Measurements from ENCODE around the gene EYS. TPM values are rescaled to one million over a fixed set of nuclear protein-coding genes. Genes with fewer than 3 reads are reported as not detected.

Gene EYS
- total and polyA plus RNA-seq, 9 of the 15 experiments (the other 6 are each of a cell fraction or from before 2014, with no cell fraction given), result 0.03 to 0.36 (median 0.10) TPM; not detected in 2

DNA sequence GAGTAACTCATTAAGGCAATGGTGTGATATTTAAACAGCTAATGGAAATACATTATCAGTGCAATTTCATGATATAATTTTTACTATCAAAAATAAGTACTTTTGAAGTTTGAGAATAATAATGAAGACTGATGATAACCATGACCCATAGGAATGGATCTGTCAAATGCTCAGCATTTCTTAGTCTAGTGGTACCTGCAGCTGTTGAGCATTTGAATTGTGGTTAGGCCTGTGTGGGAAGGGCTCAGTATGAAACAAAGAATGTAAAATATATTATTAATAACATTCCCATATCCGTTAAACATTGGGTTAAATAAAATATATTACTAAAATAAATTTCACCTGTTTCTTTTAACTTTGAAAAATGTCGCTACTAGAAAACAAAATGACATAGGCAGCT, 1898.5 kb downstream of the EYS start (continued):
- TF ChIP-seq ZBTB12 (CRISPR knock-in tag; IDR thresholded peaks at IDR 0.05) (no peak), MTF1 (CRISPR knock-in tag; IDR thresholded peaks at IDR 0.05; ENCODE audit: borderline replicate concordance) (no peak), PRPF4 (IDR thresholded peaks at IDR 0.05; ENCODE audit: insufficient read depth, low read depth, low read length, poor library complexity, severe bottlenecking) (no peak), ZNF398 (CRISPR knock-in tag; IDR thresholded peaks at IDR 0.05) (no peak), ZBTB9 (CRISPR knock-in tag; IDR thresholded peaks at IDR 0.05) (no peak), XRCC3 (IDR thresholded peaks at IDR 0.05) (no peak), ZNF740 (CRISPR knock-in tag; IDR thresholded peaks at IDR 0.05) (no peak), ZNF740 (tag; IDR thresholded peaks at IDR 0.05) (no peak), CBX8 (IDR thresholded peaks at IDR 0.05; ENCODE audit: borderline replicate concordance, extremely low read depth, low read depth, low read length, poor library complexity, severe bottlenecking) (no peak), SREBF2 (CRISPR knock-in tag; IDR thresholded peaks at IDR 0.05) (no peak), NRF1 (conservative IDR thresholded peaks at IDR 0.05 in 1 of 2, IDR thresholded peaks at IDR 0.05 in 1 of 2) (no peak), TCF3 (CRISPR knock-in tag; IDR thresholded peaks at IDR 0.05) (no peak), ZNF239 (CRISPR knock-in tag; IDR thresholded peaks at IDR 0.05) (no peak)
- TF ChIP-seq, protein P1, sequence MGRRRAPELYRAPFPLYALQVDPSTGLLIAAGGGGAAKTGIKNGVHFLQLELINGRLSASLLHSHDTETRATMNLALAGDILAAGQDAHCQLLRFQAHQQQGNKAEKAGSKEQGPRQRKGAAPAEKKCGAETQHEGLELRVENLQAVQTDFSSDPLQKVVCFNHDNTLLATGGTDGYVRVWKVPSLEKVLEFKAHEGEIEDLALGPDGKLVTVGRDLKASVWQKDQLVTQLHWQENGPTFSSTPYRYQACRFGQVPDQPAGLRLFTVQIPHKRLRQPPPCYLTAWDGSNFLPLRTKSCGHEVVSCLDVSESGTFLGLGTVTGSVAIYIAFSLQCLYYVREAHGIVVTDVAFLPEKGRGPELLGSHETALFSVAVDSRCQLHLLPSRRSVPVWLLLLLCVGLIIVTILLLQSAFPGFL (CRISPR knock-in tag; IDR thresholded peaks at IDR 0.05), result no peak
- TF ChIP-seq, protein P2, sequence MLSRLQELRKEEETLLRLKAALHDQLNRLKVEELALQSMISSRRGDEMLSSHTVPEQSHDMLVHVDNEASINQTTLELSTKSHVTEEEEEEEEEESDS (CRISPR knock-in tag; IDR thresholded peaks at IDR 0.05), result no peak
